ENCODE measurements around the gene CAST.
"Not testable (repeated sequence)": the region's sequence is repeated elsewhere in the genome, so short reads cannot be mapped to it uniquely, and the experiment has no call there.

CAST gene

GRCh38 chr5:96743805-96744204, 81.6 kb downstream of the CAST start:
- in situ Hi-C loops (cut with MboI; ENCODE audit: low sequenced_read_pairs, unreplicated experiment) = no loop called here
- no peak for DNase-seq (ENCODE audit: low spot score)
- no peak for TF ChIP-seq CTCF (IDR thresholded peaks at IDR 0.05; ENCODE audit: borderline replicate concordance, control extremely low read depth, extremely low read depth, insufficient read depth, missing control alignments)

- in situ Hi-C loops (cut with MboI; ENCODE audit: low sequenced_read_pairs, unreplicated experiment); DNase-seq (ENCODE audit: low spot score): not testable (repeated sequence)
Observed at GRCh38 chr5:96744218-96744617, 82.0 kb downstream of the CAST start.

GRCh38 chr5:96745025-96745424, 82.8 kb downstream of the CAST start:
- TF ChIP-seq CTCF (IDR thresholded peaks at IDR 0.05; ENCODE audit: borderline replicate concordance, control extremely low read depth, extremely low read depth, insufficient read depth, missing control alignments) = no peak
- DNase-seq (ENCODE audit: low spot score) = no peak
- in situ Hi-C loops (cut with MboI; ENCODE audit: low sequenced_read_pairs, unreplicated experiment) = loop anchor here (5.0 kb wide), 1 partner anchor 417 kb away; no protein-coding TSS in a partner anchor

- in situ Hi-C loops (cut with MboI; ENCODE audit: low sequenced_read_pairs, unreplicated experiment) = loop anchor here (5.0 kb wide), 1 partner anchor 416 kb away; no protein-coding TSS in a partner anchor
- no peak for TF ChIP-seq CTCF (IDR thresholded peaks at IDR 0.05; ENCODE audit: borderline replicate concordance, control extremely low read depth, extremely low read depth, insufficient read depth, missing control alignments)
- no peak for DNase-seq (ENCODE audit: low spot score)
Observed at GRCh38 chr5:96745844-96746531, 83.8 kb downstream of the CAST start.

- in situ Hi-C loops (cut with MboI; ENCODE audit: low sequenced_read_pairs, unreplicated experiment) = loop anchor here (5.0 kb wide), 1 partner anchor 415 kb away; no protein-coding TSS in a partner anchor
- DNase-seq (ENCODE audit: low spot score) = no peak
- no peak for TF ChIP-seq CTCF (IDR thresholded peaks at IDR 0.05; ENCODE audit: borderline replicate concordance, control extremely low read depth, extremely low read depth, insufficient read depth, missing control alignments)
Observed at GRCh38 chr5:96747720-96748119, 85.5 kb downstream of the CAST start.

GRCh38 chr5:96750110-96750822, 88.1 kb downstream of the CAST start:
- in situ Hi-C loops (cut with MboI; ENCODE audit: low sequenced_read_pairs, unreplicated experiment) = no loop called here
- no peak for DNase-seq (ENCODE audit: low spot score)
- no peak for TF ChIP-seq CTCF (IDR thresholded peaks at IDR 0.05; ENCODE audit: borderline replicate concordance, control extremely low read depth, extremely low read depth, insufficient read depth, missing control alignments)
